SK-N-SH treated with all-trans-retinoic acid at 6 μM for 48 hours (cell line): ENCODE measurements around the gene ABCC1.
"Not testable (repeated sequence)": the region's sequence is repeated elsewhere in the genome, so short reads cannot be mapped to it uniquely, and the experiment has no call there.

ENCODE experiments used
- ATAC-seq: fragments of 200-7000 bp; cut with Tn5 transposase; 3 replicates; pipeline ENCODE4 v1.9.1; 2020; ENCODE audit warnings: mild to moderate bottlenecking, moderate library complexity
- ARNTL ChIP-seq: fragments of 450-650 bp; formaldehyde crosslinking; IDR thresholded peaks from 2 replicates; pipeline ENCODE4 v1.5.0; 2020; ENCODE audit warnings: low read depth, mild to moderate bottlenecking, moderate library complexity, borderline replicate concordance
- BACH2 ChIP-seq: fragments of 250-450 bp; sonication (Bioruptor Pico); IDR thresholded peaks from 2 replicates; pipeline ENCODE4 v1.9.0; 2021; ENCODE audit warnings: mild to moderate bottlenecking, borderline replicate concordance
- CREB5 ChIP-seq: fragments of 250-450 bp; sonication (Bioruptor Pico); IDR thresholded peaks from 2 replicates; pipeline ENCODE4 v1.5.1; 2020; ENCODE audit warnings: low read depth, mild to moderate bottlenecking, moderate library complexity
- CSDC2 ChIP-seq: fragments of 250-450 bp; sonication (Bioruptor Pico); IDR thresholded peaks from 2 replicates; pipeline ENCODE4 v1.5.0; 2020; ENCODE audit warnings: mild to moderate bottlenecking, moderate library complexity
- ESRRG ChIP-seq: fragments of 250-450 bp; sonication (Bioruptor Pico); IDR thresholded peaks from 2 replicates; pipeline ENCODE4 v1.6.1; 2021; ENCODE audit warnings: mild to moderate bottlenecking
- GLIS3 ChIP-seq: fragments of 250-450 bp; sonication (Bioruptor Pico); IDR thresholded peaks from 2 replicates; pipeline ENCODE4 v1.5.0; 2020; ENCODE audit warnings: mild to moderate bottlenecking, moderate library complexity
- ISL1 ChIP-seq: fragments of 250-450 bp; sonication (Bioruptor Pico); IDR thresholded peaks from 2 replicates; pipeline ENCODE4 v2.1.2; 2022; ENCODE audit warnings: mild to moderate bottlenecking, moderate library complexity
- PATZ1 ChIP-seq: fragments of 250-450 bp; sonication (Bioruptor Pico); IDR thresholded peaks from 2 replicates; pipeline ENCODE4 v1.8.0; 2020; ENCODE audit warnings: mild to moderate bottlenecking, moderate library complexity, borderline replicate concordance
- POU6F1 ChIP-seq: fragments of 250-450 bp; sonication (Bioruptor Pico); IDR thresholded peaks from 2 replicates; pipeline ENCODE4 v1.8.0; 2021; ENCODE audit warnings: low read depth, mild to moderate bottlenecking, moderate library complexity, borderline replicate concordance
- SNAI2 ChIP-seq: fragments of 250-450 bp; sonication (Bioruptor Pico); IDR thresholded peaks from 2 replicates; pipeline ENCODE4 v1.5.0; 2020; ENCODE audit warnings: mild to moderate bottlenecking, moderate library complexity
- TSHZ2 ChIP-seq: fragments of 250-450 bp; sonication (Bioruptor Pico); IDR thresholded peaks from 2 replicates; pipeline ENCODE4 v1.5.0; 2020; ENCODE audit warnings: mild to moderate bottlenecking, moderate library complexity
- ZC3H10 ChIP-seq: fragments of 250-450 bp; sonication (Bioruptor Pico); IDR thresholded peaks from 2 replicates; pipeline ENCODE4 v1.5.1; 2021; ENCODE audit warnings: mild to moderate bottlenecking, moderate library complexity
- ZFP3 ChIP-seq: fragments of 250-450 bp; sonication (Bioruptor Pico); IDR thresholded peaks from 2 replicates; pipeline ENCODE4 v1.5.0; 2020; ENCODE audit warnings: mild to moderate bottlenecking, moderate library complexity
- ZFP30 ChIP-seq: fragments of 450-650 bp; formaldehyde crosslinking; IDR thresholded peaks from 2 replicates; pipeline ENCODE4 v1.5.0; 2022; ENCODE audit warnings: mild to moderate bottlenecking, moderate library complexity
- ZNF565 ChIP-seq: fragments of 450-650 bp; formaldehyde crosslinking; conservative IDR thresholded peaks from 2 replicates; pipeline ENCODE4 v1.5.0; 2020; ENCODE audit warnings: low read depth, mild to moderate bottlenecking, moderate library complexity
- ZNF70 ChIP-seq: fragments of 450-650 bp; formaldehyde crosslinking; IDR thresholded peaks from 2 replicates; pipeline ENCODE4 v1.5.0; 2020; ENCODE audit warnings: mild to moderate bottlenecking, moderate library complexity
- ZNF8 ChIP-seq: fragments of 450-650 bp; formaldehyde crosslinking; IDR thresholded peaks from 2 replicates; pipeline ENCODE4 v1.5.0; 2020; ENCODE audit warnings: mild to moderate bottlenecking, moderate library complexity

The ABCC1 gene

GRCh38 chr16:16188827-16189226, 239.4 kb downstream of the ABCC1 start:
- no peak for TF ChIP-seq ZFP30
- TF ChIP-seq TSHZ2 (CRISPR knock-in tag): no peak
- TF ChIP-seq ZNF8 (CRISPR knock-in tag): no peak
- TF ChIP-seq, all 23 proteins: peak for 0
- no peak for ATAC-seq

GRCh38 chr16:16189842-16190241, 240.4 kb downstream of the ABCC1 start:
- TF ChIP-seq ISL1 (CRISPR knock-in tag) (no peak), ZFP30 (no peak), PATZ1 (CRISPR knock-in tag) (no peak)
- TF ChIP-seq, all 23 proteins: peak for 0
- ATAC-seq: no peak

- ATAC-seq: no peak
- TF ChIP-seq ZFP30: no peak
- no peak for TF ChIP-seq GLIS3 (CRISPR knock-in tag)
- TF ChIP-seq BACH2 (CRISPR knock-in tag): no peak
- no peak for TF ChIP-seq ZNF565
- TF ChIP-seq ZFP3 (CRISPR knock-in tag): no peak
- TF ChIP-seq ZC3H10 (CRISPR knock-in tag): no peak
- no peak for TF ChIP-seq TSHZ2 (CRISPR knock-in tag)
- TF ChIP-seq ZNF70: no peak
- TF ChIP-seq ARNTL (CRISPR knock-in tag): no peak
- TF ChIP-seq SNAI2 (CRISPR knock-in tag): no peak
- TF ChIP-seq POU6F1 (CRISPR knock-in tag): no peak
- TF ChIP-seq PATZ1 (CRISPR knock-in tag): no peak
- no peak for TF ChIP-seq CREB5 (CRISPR knock-in tag)
- no peak for TF ChIP-seq ESRRG (CRISPR knock-in tag)
- TF ChIP-seq CSDC2 (CRISPR knock-in tag): no peak
- TF ChIP-seq, all 23 proteins: peak for 0
Measured at GRCh38 chr16:16190546-16190945, 241.1 kb downstream of the ABCC1 start.

GRCh38 chr16:16190966-16191365, 241.6 kb downstream of the ABCC1 start:
- ATAC-seq: not testable (repeated sequence)
